ENCODE results near the gene AGER.

GRCh38 chr6:32213649-32214048, 29.6 kb upstream of the AGER start:
- TF ChIP-seq ZNF280D (tag by site-specific recombination; IDR thresholded peaks at IDR 0.05) (no peak), YY1 (tag by site-specific recombination; IDR thresholded peaks at IDR 0.05) (no peak), KLF17 (tag by site-specific recombination; IDR thresholded peaks at IDR 0.05) (no peak)
